Measurements from ENCODE around the gene SLCO4A1. TPM values are rescaled to one million over a fixed set of nuclear protein-coding genes. Genes with fewer than 3 reads are reported as not detected.

Gene SLCO4A1
- total RNA-seq, 1 donor from 2014 or later = 0.90 TPM

GRCh38 chr20:62664019-62664971, 22.0 kb downstream of the SLCO4A1 start:
- no peak for DNase-seq (ENCODE audit: low read depth in 2 of 2)

- DNase-seq (ENCODE audit: low read depth in 2 of 2) = no peak
Measured at GRCh38 chr20:62665153-62665754, 23.0 kb downstream of the SLCO4A1 start.

GRCh38 chr20:62665826-62666735, 23.8 kb downstream of the SLCO4A1 start:
- no peak for DNase-seq (ENCODE audit: low read depth in 2 of 2)

- DNase-seq (ENCODE audit: low read depth in 2 of 2) = peak; percentile 46 to 88
Measured at GRCh38 chr20:62666736-62667529, 24.6 kb downstream of the SLCO4A1 start.

GRCh38 chr20:62667530-62668440, 25.5 kb downstream of the SLCO4A1 start:
- DNase-seq (ENCODE audit: low read depth in 2 of 2) = no peak

- peak; percentile 55 to 77 for DNase-seq (ENCODE audit: low read depth in 2 of 2)
Measured at GRCh38 chr20:62668441-62669027, 26.2 kb downstream of the SLCO4A1 start.

- no peak for DNase-seq (ENCODE audit: low read depth in 2 of 2)
Measured at GRCh38 chr20:62669249-62669648, 26.9 kb downstream of the SLCO4A1 start.

GRCh38 chr20:62670156-62670555, 27.9 kb downstream of the SLCO4A1 start:
- DNase-seq (ENCODE audit: low read depth in 2 of 2) = no peak

- DNase-seq (ENCODE audit: low read depth in 2 of 2) = no peak
Measured at GRCh38 chr20:62670998-62671397, 28.7 kb downstream of the SLCO4A1 start.

GRCh38 chr20:62671765-62672164, 29.5 kb downstream of the SLCO4A1 start:
- no peak for DNase-seq (ENCODE audit: low read depth in 2 of 2)

- no peak for DNase-seq (ENCODE audit: low read depth in 2 of 2)
Measured at GRCh38 chr20:62674370-62674769, 32.1 kb downstream of the SLCO4A1 start.

GRCh38 chr20:62675156-62675876, 33.0 kb downstream of the SLCO4A1 start:
- DNase-seq (ENCODE audit: low read depth in 2 of 2) = no peak

- no peak for DNase-seq (ENCODE audit: low read depth in 2 of 2)
Measured at GRCh38 chr20:62675877-62676260, 33.6 kb downstream of the SLCO4A1 start.

GRCh38 chr20:62676976-62677375, 34.7 kb downstream of the SLCO4A1 start:
- no peak for DNase-seq (ENCODE audit: low read depth in 2 of 2)

GRCh38 chr20:62677678-62678077, 35.4 kb downstream of the SLCO4A1 start:
- no peak for DNase-seq (ENCODE audit: low read depth in 2 of 2)

- no peak for DNase-seq (ENCODE audit: low read depth in 2 of 2)
Measured at GRCh38 chr20:62678553-62678952, 36.2 kb downstream of the SLCO4A1 start.

- no peak for DNase-seq (ENCODE audit: low read depth in 2 of 2)
Measured at GRCh38 chr20:62679978-62680589, 37.8 kb downstream of the SLCO4A1 start.

GRCh38 chr20:62682912-62683517, 40.7 kb downstream of the SLCO4A1 start:
- no peak for DNase-seq (ENCODE audit: low read depth in 2 of 2)

All from dermis microvascular lymphatic vessel endothelial cell (primary cell).